HEK293 (cell line): ENCODE measurements around the gene MTHFSD.

Experiments
- CTCF ChIA-PET: fragments of 350-600 bp; formaldehyde crosslinking; extraction: SDS; loops from one replicate; lab custom pipeline; 2021; ENCODE audit warnings: antibody characterized with exemption; lab: Yijun Ruan, JAX
- POLR2A ChIA-PET: fragments of 300-600 bp; formaldehyde crosslinking; extraction: SDS; loops from one replicate; lab custom pipeline; 2020; ENCODE audit warnings: antibody characterized with exemption, inconsistent platforms; lab: Yijun Ruan, JAX
- H3K27ac ChIP-seq: fragments of 200-500 bp; sonication (Bioruptor generic); 2 replicates; pipeline ENCODE4 v1.5.1; 2014; ENCODE audit warnings: low read depth, low read length, control low read depth, inconsistent platforms; ENCODE audit errors: extremely low read depth
- H3K36me3 ChIP-seq, 2 experiments: fragments of 200-500 bp in 1 of 2; sonication (Bioruptor generic) in 1 of 2; 1 replicate in 1 of 2; 2 replicates in 1 of 2; pipeline ENCODE4 v1.5.1; 2014 to 2017; ENCODE audit warnings: inconsistent platforms in 2 of 2, low read length in 2 of 2; ENCODE audit not compliant: control insufficient read depth in 2 of 2, insufficient read depth in 1 of 2
- H3K4me1 ChIP-seq: fragments of 200-500 bp; sonication (Bioruptor generic); 2 replicates; pipeline ENCODE4 v1.5.1; 2014; ENCODE audit warnings: mild to moderate bottlenecking, low read length, inconsistent platforms; ENCODE audit not compliant: control insufficient read depth, insufficient read depth
- H3K4me3 ChIP-seq: 2 replicates; pipeline ENCODE4 v1.5.1; 2011; ENCODE audit warnings: low read depth, mild to moderate bottlenecking, control low read depth, low read length, moderate library complexity
- H3K9me3 ChIP-seq: fragments of 200-500 bp; sonication (Bioruptor generic); 2 replicates; pipeline ENCODE4 v1.5.1; 2014; ENCODE audit warnings: low read depth, low read length, inconsistent platforms; ENCODE audit not compliant: control insufficient read depth, insufficient read depth
- EGR2 ChIP-seq: fragments of 450-650 bp; formaldehyde crosslinking; IDR thresholded peaks from 2 replicates; pipeline ENCODE4 v1.5.1; 2016; ENCODE audit warnings: low read depth, missing biosample characterization, missing genetic modification characterization
- GLI2 ChIP-seq: fragments of 450-650 bp; formaldehyde crosslinking; IDR thresholded peaks from 2 replicates; pipeline ENCODE4; 2017; ENCODE audit warnings: missing biosample characterization, missing genetic modification characterization, low read depth, borderline replicate concordance
- HOXA7 ChIP-seq: sonication (generic); formaldehyde crosslinking; IDR thresholded peaks from 2 replicates; pipeline ENCODE4 v1.8.1; 2022; ENCODE audit warnings: missing genetic modification reagents, borderline replicate concordance
- HOXC10 ChIP-seq: sonication (generic); formaldehyde crosslinking; IDR thresholded peaks from 2 replicates; pipeline ENCODE4 v1.8.1; 2023; ENCODE audit warnings: mild to moderate bottlenecking, missing genetic modification reagents
- MEIS1 ChIP-seq: sonication (generic); formaldehyde crosslinking; IDR thresholded peaks from 2 replicates; pipeline ENCODE4 v1.8.1; 2022; ENCODE audit warnings: missing genetic modification reagents, mild to moderate bottlenecking, borderline replicate concordance
- MZF1 ChIP-seq: fragments of 450-650 bp; formaldehyde crosslinking; IDR thresholded peaks from 2 replicates; pipeline ENCODE4 v1.5.1; 2017; ENCODE audit warnings: missing biosample characterization, missing genetic modification characterization, borderline replicate concordance
- YY1 ChIP-seq: fragments of 450-650 bp; formaldehyde crosslinking; IDR thresholded peaks from 2 replicates; pipeline ENCODE4 v1.5.1; 2018; ENCODE audit warnings: missing biosample characterization, missing genetic modification characterization
- ZBTB48 ChIP-seq: fragments of 450-650 bp; formaldehyde crosslinking; IDR thresholded peaks from 2 replicates; pipeline ENCODE4 v1.5.1; 2016; ENCODE audit warnings: missing biosample characterization, missing genetic modification characterization
- ZEB2 ChIP-seq: fragments of 450-650 bp; formaldehyde crosslinking; IDR thresholded peaks from 2 replicates; pipeline ENCODE4 v1.5.1; 2016; ENCODE audit warnings: missing biosample characterization, missing genetic modification characterization
- ZFP41 ChIP-seq: fragments of 450-650 bp; formaldehyde crosslinking; IDR thresholded peaks from 2 replicates; pipeline ENCODE4 v1.5.1; 2016; ENCODE audit warnings: missing biosample characterization, missing genetic modification characterization, borderline replicate concordance
- ZNF19 ChIP-seq: fragments of 450-650 bp; formaldehyde crosslinking; IDR thresholded peaks from 2 replicates; pipeline ENCODE4; 2016; ENCODE audit warnings: missing biosample characterization, missing genetic modification characterization, low read depth
- ZNF292 ChIP-seq: fragments of 450-650 bp; formaldehyde crosslinking; IDR thresholded peaks from 2 replicates; pipeline ENCODE4 v1.5.1; 2016; ENCODE audit warnings: low read depth, missing biosample characterization, missing genetic modification characterization, borderline replicate concordance
- ZNF341 ChIP-seq: fragments of 450-650 bp; formaldehyde crosslinking; IDR thresholded peaks from 2 replicates; pipeline ENCODE4; 2016; ENCODE audit warnings: low read depth, missing biosample characterization, missing genetic modification characterization
- ZNF510 ChIP-seq: fragments of 450-650 bp; formaldehyde crosslinking; IDR thresholded peaks from 2 replicates; pipeline ENCODE4 v1.5.1; 2018; ENCODE audit warnings: mild to moderate bottlenecking, missing genetic modification characterization, missing biosample characterization; ENCODE audit not compliant: insufficient replicate concordance
- ZNF548 ChIP-seq: fragments of 450-650 bp; formaldehyde crosslinking; IDR thresholded peaks from 2 replicates; pipeline ENCODE4 v1.5.1; 2016; ENCODE audit warnings: missing biosample characterization, missing genetic modification characterization
- ZNF549 ChIP-seq: fragments of 450-650 bp; IDR thresholded peaks from 2 replicates; pipeline ENCODE4 v1.5.1; 2018; ENCODE audit warnings: missing biosample characterization, missing genetic modification characterization, mild to moderate bottlenecking, inconsistent platforms, moderate library complexity
- ZNF585B ChIP-seq: fragments of 450-650 bp; formaldehyde crosslinking; IDR thresholded peaks from 2 replicates; pipeline ENCODE4 v1.5.1; 2016; ENCODE audit warnings: missing biosample characterization, missing genetic modification characterization
- ZNF596 ChIP-seq: fragments of 450-650 bp; IDR thresholded peaks from 2 replicates; pipeline ENCODE4 v1.5.0; 2018; ENCODE audit warnings: missing biosample characterization, mild to moderate bottlenecking, missing genetic modification characterization, moderate library complexity
- ZNF658 ChIP-seq: fragments of 450-650 bp; formaldehyde crosslinking; IDR thresholded peaks from 2 replicates; pipeline ENCODE4; 2016; ENCODE audit warnings: missing biosample characterization, missing genetic modification characterization
- ZNF707 ChIP-seq: fragments of 450-650 bp; formaldehyde crosslinking; IDR thresholded peaks from 2 replicates; pipeline ENCODE4 v1.5.1; 2016; ENCODE audit warnings: missing biosample characterization, missing genetic modification characterization
- TF ChIP-seq, protein P1 (sequence below): fragments of 450-650 bp; formaldehyde crosslinking; conservative IDR thresholded peaks from 2 replicates; pipeline ENCODE4 v1.5.1; 2016; ENCODE audit warnings: low read depth, missing biosample characterization, missing genetic modification characterization
- TF ChIP-seq, protein P2 (sequence below): fragments of 450-650 bp; formaldehyde crosslinking; optimal IDR thresholded peaks from 2 replicates; pipeline ENCODE3; 2016; ENCODE audit warnings: missing biosample characterization, mild to moderate bottlenecking, missing genetic modification characterization
- TF ChIP-seq, protein P3 (sequence below): fragments of 450-650 bp; formaldehyde crosslinking; IDR thresholded peaks from 2 replicates; pipeline ENCODE4 v1.5.1; 2016; ENCODE audit warnings: missing biosample characterization, missing genetic modification characterization, borderline replicate concordance

The MTHFSD gene

DNA sequence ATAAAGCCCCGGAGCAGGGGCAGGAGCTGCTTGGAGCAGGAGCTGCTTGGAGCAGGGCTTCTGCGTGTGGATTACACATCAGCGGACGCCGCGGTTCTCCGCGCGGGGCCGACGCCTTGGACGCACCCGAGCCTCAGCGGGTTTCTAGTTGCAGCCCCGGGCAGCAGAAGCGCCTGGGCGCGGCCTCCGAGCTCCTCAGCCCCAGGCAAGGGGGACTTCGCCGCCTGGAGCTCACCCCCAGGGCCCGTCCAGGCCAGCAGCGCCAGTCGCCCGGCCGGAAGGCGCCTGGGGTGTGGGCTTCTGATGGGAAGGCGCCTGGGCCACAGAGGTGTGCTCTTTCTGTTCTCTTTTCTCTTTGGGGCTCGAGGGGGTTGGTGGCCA lies 38.4 kb downstream of the MTHFSD start:
- Histone ChIP-seq H3K9me3 (no peaks in the 10 kb centered on the region), H3K4me3 (no peak overlapping the region), H3K4me1 (no peaks in the 10 kb centered on the region), H3K36me3 (peaks cover 0 to 21% of the 10 kb centered on the region in 2 experiments; a peak in 1 of 3 replicates), H3K27ac (no peak overlapping the region)
- ChIA-PET CTCF (interaction anchor here (0.6 to 6.0 kb wide), 15 partner anchors 16 to 571 kb away, joined by 3 to 135 read pairs (median 8); no protein-coding TSS in a partner anchor), POLR2A (interaction anchor here (1.6 to 2.3 kb wide), 2 partner anchors 176 to 263 kb away, joined by 7 to 15 read pairs; no protein-coding TSS in a partner anchor)
- no peak for TF ChIP-seq ZNF707
- TF ChIP-seq ZNF658 (tag by site-specific recombination), result no peak
- TF ChIP-seq HOXA7, result no peak
- TF ChIP-seq ZBTB48, result no peak
- TF ChIP-seq EGR2, result no peak
- TF ChIP-seq ZNF548 (tag by site-specific recombination), result no peak

DNA sequence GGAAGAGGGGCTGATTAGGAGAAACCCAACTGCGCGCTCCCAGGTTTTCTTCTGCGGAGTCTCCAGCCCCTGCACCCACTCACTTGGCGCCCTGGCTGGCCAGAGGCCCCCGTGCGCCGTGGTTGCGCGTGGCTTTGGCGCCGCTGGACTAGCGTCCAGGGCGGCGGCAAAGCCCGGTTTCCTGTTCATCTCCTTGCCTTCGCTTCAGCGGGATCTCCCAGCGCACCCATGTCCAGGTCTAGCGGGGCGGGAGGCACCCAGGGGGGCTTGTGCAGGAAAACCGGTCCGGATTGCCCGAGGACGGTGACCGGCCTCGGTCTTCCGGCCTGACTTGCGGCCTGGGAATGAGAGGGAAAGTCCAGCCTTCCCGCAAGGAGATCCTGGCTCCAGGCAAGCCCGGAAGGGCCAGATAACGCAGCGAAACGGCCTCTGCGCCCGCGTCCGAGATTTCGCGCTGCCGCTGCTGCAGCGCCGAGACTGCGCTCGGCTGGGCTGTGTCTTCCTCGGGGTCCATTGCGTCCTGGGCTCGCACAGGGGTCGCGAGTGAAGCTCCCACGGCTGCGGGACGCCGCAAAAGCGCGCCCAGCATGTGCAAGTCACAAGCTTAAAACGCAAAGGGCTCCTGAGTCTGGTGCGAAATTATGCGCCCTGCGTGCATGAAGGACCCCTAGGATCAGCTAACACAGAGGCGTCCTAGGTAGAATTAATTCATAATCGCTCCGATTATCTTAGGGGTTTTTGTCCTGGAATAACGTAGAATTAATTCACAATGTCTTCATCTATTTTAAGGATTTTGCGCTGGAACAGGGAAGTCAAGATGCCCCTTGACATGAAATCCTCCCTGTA lies 39.0 kb downstream of the MTHFSD start:
- H3K4me1 ChIP-seq, result no peaks in the 10 kb centered on the region
- peaks cover 0 to 21% of the 10 kb centered on the region in 2 experiments; a peak in 1 of 3 replicates for H3K36me3 ChIP-seq
- H3K4me3 ChIP-seq, result no peak overlapping the region
- H3K27ac ChIP-seq, result no peak overlapping the region
- ChIA-PET CTCF (interaction anchor here (0.5 to 6.0 kb wide), 9 partner anchors 16 to 572 kb away, joined by 3 to 135 read pairs (median 10); no protein-coding TSS in a partner anchor), POLR2A (no interaction called here)
- no peaks in the 10 kb centered on the region for H3K9me3 ChIP-seq
- TF ChIP-seq, protein P1, sequence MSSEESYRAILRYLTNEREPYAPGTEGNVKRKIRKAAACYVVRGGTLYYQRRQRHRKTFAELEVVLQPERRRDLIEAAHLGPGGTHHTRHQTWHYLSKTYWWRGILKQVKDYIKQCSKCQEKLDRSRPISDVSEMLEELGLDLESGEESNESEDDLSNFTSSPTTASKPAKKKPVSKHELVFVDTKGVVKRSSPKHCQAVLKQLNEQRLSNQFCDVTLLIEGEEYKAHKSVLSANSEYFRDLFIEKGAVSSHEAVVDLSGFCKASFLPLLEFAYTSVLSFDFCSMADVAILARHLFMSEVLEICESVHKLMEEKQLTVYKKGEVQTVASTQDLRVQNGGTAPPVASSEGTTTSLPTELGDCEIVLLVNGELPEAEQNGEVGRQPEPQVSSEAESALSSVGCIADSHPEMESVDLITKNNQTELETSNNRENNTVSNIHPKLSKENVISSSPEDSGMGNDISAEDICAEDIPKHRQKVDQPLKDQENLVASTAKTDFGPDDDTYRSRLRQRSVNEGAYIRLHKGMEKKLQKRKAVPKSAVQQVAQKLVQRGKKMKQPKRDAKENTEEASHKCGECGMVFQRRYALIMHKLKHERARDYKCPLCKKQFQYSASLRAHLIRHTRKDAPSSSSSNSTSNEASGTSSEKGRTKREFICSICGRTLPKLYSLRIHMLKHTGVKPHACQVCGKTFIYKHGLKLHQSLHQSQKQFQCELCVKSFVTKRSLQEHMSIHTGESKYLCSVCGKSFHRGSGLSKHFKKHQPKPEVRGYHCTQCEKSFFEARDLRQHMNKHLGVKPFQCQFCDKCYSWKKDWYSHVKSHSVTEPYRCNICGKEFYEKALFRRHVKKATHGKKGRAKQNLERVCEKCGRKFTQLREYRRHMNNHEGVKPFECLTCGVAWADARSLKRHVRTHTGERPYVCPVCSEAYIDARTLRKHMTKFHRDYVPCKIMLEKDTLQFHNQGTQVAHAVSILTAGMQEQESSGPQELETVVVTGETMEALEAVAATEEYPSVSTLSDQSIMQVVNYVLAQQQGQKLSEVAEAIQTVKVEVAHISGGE (tag by site-specific recombination), result no peak
- no peak for TF ChIP-seq GLI2 (tag by site-specific recombination)
- no peak for TF ChIP-seq ZFP41
- no peak for TF ChIP-seq ZNF341 (tag by site-specific recombination)
- TF ChIP-seq ZEB2 (tag by site-specific recombination), result no peak
- TF ChIP-seq ZNF596, result no peak
- no peak for TF ChIP-seq MEIS1
- no peak for TF ChIP-seq ZNF510 (tag by site-specific recombination)
- no peak for TF ChIP-seq YY1 (tag by site-specific recombination)
- TF ChIP-seq ZNF19, result no peak
- TF ChIP-seq HOXC10 (CRISPR knock-in tag), result no peak
- no peak for TF ChIP-seq ZNF585B (tag by site-specific recombination)
- TF ChIP-seq, protein P2, sequence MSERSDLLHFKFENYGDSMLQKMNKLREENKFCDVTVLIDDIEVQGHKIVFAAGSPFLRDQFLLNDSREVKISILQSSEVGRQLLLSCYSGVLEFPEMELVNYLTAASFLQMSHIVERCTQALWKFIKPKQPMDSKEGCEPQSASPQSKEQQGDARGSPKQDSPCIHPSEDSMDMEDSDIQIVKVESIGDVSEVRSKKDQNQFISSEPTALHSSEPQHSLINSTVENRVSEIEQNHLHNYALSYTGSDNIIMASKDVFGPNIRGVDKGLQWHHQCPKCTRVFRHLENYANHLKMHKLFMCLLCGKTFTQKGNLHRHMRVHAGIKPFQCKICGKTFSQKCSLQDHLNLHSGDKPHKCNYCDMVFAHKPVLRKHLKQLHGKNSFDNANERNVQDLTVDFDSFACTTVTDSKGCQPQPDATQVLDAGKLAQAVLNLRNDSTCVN (tag by site-specific recombination), result no peak
- no peak for TF ChIP-seq ZNF549 (tag by site-specific recombination)
- TF ChIP-seq ZNF292 (tag by site-specific recombination), result no peak
- no peak for TF ChIP-seq MZF1 (tag by site-specific recombination)
- TF ChIP-seq, protein P3, sequence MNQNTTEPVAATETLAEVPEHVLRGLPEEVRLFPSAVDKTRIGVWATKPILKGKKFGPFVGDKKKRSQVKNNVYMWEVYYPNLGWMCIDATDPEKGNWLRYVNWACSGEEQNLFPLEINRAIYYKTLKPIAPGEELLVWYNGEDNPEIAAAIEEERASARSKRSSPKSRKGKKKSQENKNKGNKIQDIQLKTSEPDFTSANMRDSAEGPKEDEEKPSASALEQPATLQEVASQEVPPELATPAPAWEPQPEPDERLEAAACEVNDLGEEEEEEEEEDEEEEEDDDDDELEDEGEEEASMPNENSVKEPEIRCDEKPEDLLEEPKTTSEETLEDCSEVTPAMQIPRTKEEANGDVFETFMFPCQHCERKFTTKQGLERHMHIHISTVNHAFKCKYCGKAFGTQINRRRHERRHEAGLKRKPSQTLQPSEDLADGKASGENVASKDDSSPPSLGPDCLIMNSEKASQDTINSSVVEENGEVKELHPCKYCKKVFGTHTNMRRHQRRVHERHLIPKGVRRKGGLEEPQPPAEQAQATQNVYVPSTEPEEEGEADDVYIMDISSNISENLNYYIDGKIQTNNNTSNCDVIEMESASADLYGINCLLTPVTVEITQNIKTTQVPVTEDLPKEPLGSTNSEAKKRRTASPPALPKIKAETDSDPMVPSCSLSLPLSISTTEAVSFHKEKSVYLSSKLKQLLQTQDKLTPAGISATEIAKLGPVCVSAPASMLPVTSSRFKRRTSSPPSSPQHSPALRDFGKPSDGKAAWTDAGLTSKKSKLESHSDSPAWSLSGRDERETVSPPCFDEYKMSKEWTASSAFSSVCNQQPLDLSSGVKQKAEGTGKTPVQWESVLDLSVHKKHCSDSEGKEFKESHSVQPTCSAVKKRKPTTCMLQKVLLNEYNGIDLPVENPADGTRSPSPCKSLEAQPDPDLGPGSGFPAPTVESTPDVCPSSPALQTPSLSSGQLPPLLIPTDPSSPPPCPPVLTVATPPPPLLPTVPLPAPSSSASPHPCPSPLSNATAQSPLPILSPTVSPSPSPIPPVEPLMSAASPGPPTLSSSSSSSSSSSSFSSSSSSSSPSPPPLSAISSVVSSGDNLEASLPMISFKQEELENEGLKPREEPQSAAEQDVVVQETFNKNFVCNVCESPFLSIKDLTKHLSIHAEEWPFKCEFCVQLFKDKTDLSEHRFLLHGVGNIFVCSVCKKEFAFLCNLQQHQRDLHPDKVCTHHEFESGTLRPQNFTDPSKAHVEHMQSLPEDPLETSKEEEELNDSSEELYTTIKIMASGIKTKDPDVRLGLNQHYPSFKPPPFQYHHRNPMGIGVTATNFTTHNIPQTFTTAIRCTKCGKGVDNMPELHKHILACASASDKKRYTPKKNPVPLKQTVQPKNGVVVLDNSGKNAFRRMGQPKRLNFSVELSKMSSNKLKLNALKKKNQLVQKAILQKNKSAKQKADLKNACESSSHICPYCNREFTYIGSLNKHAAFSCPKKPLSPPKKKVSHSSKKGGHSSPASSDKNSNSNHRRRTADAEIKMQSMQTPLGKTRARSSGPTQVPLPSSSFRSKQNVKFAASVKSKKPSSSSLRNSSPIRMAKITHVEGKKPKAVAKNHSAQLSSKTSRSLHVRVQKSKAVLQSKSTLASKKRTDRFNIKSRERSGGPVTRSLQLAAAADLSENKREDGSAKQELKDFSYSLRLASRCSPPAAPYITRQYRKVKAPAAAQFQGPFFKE (tag by site-specific recombination), result no peak
